GM18499 (cell line): ENCODE measurements around the gene ORM1.
"Not testable (repeated sequence)": the region's sequence is repeated elsewhere in the genome, so short reads cannot be mapped to it uniquely, and the experiment has no call there.

Source experiments
- ATAC-seq: cut with Tn5 transposase; IDR thresholded peaks from one replicate; pipeline ENCODE4 v1.9.1; 2021; ENCODE audit warnings: moderate number of reproducible peaks; ENCODE audit not compliant: insufficient read depth, unreplicated experiment

The ORM1 gene

GRCh38 chr9:114322831-114323531, at the start of gene ORM1:
TSS of gene ORM1 (plus strand) at chr9:114323098. CDS start at chr9:114323134, 36 bp downstream.
- ATAC-seq = not testable (repeated sequence)

- ATAC-seq = no peak
These were observed 49.4 kb upstream of the ORM1 start for GRCh38 chr9:114273461-114273881.

GRCh38 chr9:114274217-114274616, 48.7 kb upstream of the ORM1 start:
- no peak for ATAC-seq

- no peak for ATAC-seq
These were observed 47.5 kb upstream of the ORM1 start for GRCh38 chr9:114275246-114276004.

- no peak for ATAC-seq
These were observed 45.7 kb upstream of the ORM1 start for GRCh38 chr9:114276908-114277821.

GRCh38 chr9:114278356-114278755, 44.5 kb upstream of the ORM1 start:
- ATAC-seq = no peak

GRCh38 chr9:114278881-114279570, 43.9 kb upstream of the ORM1 start:
- ATAC-seq = no peak

- ATAC-seq = no peak
These were observed 43.2 kb upstream of the ORM1 start for GRCh38 chr9:114279693-114280092.

- no peak for ATAC-seq
These were observed 42.0 kb upstream of the ORM1 start for GRCh38 chr9:114280636-114281472.

GRCh38 chr9:114281473-114282103, 41.3 kb upstream of the ORM1 start:
- no peak for ATAC-seq

- ATAC-seq = no peak
These were observed 40.8 kb upstream of the ORM1 start for GRCh38 chr9:114282104-114282485.

- no peak for ATAC-seq
These were observed 40.4 kb upstream of the ORM1 start for GRCh38 chr9:114282507-114282906.

GRCh38 chr9:114282926-114283325, 40.0 kb upstream of the ORM1 start:
- ATAC-seq = no peak

GRCh38 chr9:114283551-114284111, 39.3 kb upstream of the ORM1 start:
- ATAC-seq = no peak

- no peak for ATAC-seq
These were observed 38.4 kb upstream of the ORM1 start for GRCh38 chr9:114284316-114285060.

GRCh38 chr9:114285166-114285867, 37.6 kb upstream of the ORM1 start:
- no peak for ATAC-seq

GRCh38 chr9:114286146-114286679, 36.7 kb upstream of the ORM1 start:
- ATAC-seq = no peak
